T1000 (cell line): Measurements from ENCODE around the gene MRPL42.
A peak's percentile ranks its signal among the peaks of the same experiment; 100 is the strongest.

Experiments
- DNase-seq: peaks from one replicate; lab custom pipeline; 2025; ENCODE audit warnings: mixed read lengths; lab: John Stamatoyannopoulos, UW

The MRPL42 gene

DNA sequence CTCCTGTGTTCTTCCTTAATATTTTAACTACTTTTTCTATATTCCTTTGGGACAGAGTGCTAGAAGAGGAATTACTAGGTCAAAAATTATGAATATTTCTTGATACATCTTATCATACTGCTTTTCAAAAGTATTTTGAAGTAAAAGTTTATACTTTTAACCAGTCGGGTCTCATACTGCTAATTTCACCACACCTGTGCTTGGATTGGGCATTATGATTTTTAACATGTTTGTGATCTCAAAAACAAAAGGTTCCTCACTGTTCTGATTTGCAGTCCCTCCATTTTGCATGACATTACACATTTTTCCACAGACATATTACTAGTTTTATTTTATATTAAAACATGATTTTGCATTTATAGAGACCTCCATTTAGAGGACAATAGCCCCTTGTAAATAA lies 32.9 kb downstream of the MRPL42 start:
- DNase-seq, result no peak

DNA sequence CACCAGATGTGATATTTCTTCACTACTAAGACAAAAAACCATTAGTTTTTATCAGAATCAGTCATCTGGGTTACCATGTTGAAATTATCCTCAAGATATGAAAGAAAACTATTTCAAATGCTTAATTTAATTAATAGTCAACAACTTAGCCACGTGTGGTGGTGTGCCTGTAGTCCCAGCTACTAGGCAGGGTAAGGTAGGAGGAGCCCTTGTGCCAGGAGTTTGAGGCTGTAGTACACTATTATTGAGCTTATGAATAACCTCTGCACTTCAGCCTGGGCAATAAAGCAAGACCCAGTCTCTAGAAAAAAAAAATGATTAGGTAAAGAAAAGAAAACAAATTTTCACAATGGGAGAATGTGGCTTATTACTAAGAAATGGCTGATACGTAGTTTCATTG lies 33.4 kb downstream of the MRPL42 start:
- no peak for DNase-seq

DNA sequence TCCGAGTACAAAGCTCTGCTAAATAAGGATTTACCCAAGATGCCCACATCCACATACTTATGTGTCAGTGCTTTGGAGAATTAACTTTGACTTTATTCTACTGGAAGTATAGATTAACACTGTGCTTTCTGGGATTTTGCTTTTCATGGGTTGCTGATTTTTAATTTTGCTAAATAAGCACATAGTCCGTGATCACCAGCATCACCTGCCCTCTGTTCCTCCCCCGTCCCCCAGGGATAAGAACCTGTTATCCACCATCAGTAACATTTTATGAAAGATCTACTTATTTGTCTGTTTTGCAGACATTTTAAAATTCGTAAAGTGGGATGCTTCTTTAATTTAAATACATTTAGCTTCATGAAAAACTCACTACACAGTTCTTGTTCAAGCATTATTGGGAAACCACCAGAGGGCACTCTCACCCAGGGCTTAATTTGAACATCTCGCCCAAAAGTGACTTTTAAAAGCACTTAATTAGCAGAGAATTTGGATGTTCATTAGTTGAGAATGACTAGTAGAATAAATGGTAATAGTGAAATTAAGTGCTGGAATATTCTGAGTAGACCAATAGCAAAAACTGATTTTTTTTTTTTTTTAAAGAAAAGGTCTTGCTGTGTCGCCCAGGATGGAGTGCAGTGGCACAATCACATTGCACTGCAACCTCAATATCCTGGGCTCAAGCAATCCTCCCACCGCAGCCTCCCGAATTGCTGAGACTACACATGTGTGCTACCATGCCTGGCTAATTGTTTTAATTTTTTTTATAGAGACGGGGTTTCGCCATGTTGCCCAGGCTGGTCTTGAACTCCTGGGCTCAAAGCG lies 35.7 kb downstream of the MRPL42 start:
- peak; percentile 92 for DNase-seq

DNA sequence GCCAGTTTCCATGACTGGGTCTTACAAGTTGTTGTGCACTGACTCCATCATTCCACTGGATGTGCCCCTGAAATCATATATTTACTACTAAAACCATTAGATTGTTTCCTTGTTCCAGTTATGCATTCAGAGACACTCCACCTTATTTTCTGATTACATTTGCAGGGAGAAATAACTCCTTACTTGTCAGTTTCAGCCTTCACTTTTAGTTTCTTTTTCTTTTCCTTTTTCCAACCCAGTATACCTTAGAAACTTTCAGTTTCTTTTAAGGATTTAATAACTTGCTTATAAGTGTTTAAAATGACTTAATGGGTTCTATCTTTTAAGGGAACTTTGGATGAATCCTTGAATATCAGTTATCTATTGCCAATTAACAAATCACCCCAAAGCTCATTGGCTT lies 39.9 kb downstream of the MRPL42 start:
- DNase-seq, result no peak

DNA sequence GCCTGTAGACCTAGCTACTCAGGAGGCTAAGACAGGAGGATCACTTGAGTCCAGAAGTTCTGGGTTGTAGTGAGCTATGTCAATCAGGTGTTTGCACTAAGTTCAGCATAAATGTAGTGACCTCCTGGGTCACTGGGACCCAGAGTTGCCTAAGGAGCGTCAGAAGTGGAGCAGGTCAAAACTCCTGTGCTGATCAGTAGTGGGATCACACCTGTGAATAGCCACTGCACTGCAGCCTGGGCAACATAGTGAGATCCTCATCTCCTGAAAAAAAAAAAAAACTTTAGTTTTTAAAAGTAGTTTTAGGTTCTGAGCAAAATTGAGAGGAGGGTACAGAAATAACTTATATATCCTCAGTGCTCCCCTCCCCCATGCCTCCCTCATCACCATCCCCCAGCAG lies 42.2 kb downstream of the MRPL42 start:
- no peak for DNase-seq

DNA sequence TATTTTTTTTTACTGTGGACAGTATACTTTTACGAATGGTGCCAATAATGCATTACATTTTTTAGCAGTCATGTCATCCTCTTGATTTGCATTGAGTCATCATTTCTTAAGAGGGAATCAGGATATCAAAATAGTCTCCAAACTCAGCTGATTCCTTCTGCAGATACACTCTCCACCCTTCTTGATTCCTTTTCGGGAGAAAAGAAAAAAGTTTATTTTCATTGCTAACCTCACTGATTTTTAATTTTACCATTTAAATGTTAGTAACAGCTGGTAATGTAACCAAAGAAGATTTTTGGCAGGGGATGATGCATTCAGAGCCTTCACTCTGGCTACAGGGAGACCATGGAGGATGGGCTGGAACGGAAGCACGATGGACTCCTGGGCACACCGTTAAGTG lies 47.5 kb downstream of the MRPL42 start:
- peak; percentile 81 for DNase-seq

DNA sequence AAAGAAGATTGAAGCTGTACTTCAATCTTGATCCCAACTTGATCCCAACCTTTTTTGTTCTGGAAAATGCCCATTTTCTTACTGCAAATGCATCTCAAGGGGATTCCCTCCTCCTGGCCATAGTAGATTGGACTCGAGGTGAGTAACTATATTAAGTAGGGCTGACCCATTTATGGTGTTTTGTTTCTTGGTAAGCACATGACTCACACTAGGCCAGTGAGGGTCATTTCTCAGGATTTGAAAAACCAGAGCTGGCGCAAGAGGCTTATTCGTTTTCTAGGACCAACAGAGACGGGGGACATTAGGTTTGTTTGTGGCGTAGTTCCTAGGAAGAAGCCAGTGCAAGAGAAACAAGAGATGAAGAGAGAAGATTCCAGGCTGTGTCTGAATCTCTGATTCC lies 51.4 kb downstream of the MRPL42 start:
- peak; percentile 96 for DNase-seq

DNA sequence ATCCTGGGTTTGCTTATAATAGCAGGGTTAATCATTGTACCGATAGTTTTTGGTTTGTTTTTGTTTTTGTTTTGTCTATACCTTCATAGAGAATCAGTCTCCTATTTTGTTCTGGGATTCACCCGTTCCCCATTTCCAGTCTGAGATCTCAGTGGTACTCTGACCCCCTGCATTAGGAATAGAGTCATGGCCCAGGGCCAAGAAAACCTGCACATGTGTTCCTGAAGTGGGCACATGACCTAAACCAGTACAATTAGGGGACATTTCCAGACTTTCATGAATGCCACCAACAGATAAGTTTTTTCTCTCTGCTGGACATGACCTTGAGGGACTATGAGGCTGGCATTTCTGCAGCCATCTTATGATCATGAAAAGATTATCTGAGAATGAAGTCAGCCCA lies 52.5 kb downstream of the MRPL42 start:
- DNase-seq, result no peak

DNA sequence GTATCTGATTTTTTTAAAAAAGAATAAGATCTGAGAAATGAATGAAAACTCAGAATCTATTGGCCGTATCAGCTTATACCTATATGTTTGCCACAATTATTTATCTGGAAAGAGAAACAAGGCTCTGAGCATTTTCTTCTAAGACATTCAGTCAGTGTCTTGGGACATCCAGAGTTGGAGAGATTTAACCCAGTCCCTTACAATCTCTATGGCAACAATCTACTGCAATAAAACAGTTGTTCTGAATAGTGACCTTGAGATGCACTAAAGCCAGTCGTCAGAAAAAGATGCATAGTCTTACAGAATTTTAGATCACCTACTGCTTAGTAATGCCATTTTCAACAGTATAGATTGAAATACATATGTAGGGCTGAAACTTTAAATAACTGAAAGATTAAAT lies 53.1 kb downstream of the MRPL42 start:
- DNase-seq, result no peak

DNA sequence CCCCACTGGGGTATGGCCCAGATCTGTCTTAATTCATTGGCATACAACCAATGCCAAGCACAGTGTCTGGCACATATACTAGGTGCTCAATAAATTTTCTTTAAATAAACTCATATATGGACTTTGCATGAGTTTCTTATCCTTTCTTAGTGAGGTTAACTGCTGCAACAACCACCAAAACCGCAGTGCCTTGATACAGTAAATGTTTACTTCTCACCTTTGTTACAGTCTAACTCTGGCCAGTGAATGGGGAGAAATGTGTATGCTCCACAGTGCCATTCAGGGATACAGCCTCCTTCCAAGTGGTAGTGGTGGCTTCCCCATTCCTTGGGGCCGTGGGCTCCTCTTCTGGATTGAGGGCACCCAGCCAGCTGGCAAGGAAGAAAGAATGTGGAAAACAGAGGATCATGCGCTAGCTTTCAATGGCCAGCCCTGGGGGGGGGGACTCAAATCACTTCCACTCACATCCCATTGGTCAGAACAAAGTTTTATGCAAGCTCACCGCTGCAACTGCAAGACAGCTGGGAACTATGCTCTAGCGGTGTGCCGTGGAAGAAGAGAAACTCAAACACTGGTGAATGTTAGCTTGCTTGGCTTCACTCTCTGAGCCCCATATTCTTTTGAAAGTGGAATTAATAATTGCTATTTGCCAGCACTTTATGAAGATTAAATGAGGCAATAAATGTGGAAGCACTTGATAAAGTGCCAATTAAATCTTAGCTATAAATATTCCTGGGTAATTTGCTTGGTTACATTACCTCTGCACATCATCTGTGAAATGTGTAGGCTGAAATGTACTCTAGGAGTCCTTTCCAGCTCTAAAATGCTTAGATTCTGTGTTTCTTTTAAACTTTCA lies 54.1 kb downstream of the MRPL42 start:
- no peak for DNase-seq

DNA sequence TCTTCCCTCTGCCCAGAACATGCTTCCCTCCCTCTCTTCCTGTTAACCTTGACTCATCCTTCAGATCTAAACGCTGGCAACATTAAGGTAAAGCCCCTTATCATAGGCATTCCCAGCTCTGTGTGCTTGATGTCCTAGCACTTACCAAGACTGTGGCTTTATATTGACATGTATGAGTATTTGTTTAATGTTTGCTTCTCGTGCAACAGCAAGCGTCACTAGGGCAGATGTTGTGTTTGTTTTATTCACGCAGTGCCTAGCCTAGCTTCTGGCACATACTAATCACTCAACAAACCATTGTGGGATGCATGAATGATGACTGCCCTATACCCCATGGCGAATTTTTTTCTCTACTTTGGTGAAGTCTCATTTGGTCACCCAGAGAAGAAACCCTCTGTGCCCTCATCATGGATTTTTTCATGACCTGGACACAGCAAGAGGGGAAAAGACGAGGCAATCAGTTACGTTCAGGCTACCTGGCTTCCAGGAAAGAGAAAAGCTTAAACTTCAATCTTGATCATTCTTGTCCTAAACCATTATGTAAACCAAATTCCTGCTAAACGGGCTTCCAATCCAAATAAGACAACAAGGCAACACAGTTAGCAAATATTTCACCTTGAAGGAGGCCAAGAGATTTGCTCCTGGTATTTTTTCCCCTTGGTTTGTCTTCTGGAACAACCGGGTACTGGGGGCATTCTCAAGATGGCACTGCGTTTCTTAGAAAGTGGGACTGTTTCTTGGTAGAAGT lies 57.2 kb downstream of the MRPL42 start:
- no peak for DNase-seq

DNA sequence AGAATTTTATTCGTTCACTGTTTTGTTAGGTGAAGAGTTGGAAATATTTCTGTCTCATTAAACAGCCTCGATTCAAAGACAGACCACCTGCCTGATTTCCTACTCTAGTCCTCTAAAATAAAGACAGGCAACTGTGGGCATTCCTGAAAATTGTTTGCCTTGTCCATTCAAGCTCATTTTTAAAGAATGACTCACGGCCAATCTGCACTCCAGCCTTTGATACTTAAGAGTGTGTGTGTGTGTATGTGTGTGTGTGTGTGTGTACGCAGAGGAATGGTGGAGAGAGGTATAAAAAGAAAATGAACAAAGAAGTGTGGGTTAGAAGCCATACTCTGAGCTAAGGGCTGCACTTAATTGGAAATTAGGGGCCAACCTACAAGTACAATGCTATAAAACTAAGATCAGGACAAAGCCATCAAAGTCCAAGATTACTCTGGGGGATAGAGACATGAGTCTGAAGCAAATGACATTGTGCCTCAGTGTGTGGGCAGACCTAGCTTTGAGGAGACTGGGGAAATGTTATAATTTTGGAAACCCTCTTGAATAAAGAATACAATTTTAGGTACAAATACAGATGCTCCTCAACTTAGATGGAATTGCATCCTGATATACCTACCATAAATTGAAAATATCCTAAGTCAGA lies 59.6 kb downstream of the MRPL42 start:
- DNase-seq, result peak; percentile 99

DNA sequence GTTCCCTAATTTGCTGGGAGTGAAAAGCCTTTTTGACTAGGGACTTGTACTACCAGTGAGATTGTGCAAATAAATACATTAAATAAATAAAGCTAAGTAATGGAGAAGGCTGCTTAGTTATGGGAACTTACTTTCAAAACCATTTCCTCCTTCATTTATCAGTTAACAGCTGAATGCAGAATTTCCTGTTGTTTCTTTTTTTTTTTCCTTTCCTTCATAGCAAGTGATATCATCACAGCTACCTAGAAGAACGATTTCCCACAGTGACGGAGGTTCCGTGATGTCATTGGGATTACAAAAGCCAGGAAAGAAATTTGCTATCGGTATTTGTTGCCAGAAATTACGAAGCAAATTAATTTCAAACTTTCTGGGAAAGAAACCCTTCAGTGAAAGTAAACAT lies 63.0 kb downstream of the MRPL42 start:
- DNase-seq, result no peak

DNA sequence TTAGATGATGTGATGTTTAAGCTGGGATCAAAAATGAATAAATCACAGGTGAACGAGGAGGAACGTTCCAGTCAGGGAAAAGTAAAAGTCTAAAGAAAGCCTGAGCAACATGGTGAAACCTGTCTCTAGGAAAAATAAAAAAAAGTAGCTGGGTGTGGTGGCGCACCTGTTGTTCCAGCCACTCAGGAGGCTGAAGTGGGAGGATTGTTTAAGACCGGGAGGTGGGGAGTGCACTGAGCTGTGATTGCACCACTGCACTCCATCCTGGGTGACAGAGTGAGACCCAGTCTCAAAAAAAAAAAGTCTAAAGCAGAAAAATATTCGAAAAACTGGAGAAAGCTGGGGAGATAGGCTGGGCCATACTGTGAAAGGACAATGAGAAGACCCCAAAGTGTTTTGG lies 66.0 kb downstream of the MRPL42 start:
- no peak for DNase-seq

DNA sequence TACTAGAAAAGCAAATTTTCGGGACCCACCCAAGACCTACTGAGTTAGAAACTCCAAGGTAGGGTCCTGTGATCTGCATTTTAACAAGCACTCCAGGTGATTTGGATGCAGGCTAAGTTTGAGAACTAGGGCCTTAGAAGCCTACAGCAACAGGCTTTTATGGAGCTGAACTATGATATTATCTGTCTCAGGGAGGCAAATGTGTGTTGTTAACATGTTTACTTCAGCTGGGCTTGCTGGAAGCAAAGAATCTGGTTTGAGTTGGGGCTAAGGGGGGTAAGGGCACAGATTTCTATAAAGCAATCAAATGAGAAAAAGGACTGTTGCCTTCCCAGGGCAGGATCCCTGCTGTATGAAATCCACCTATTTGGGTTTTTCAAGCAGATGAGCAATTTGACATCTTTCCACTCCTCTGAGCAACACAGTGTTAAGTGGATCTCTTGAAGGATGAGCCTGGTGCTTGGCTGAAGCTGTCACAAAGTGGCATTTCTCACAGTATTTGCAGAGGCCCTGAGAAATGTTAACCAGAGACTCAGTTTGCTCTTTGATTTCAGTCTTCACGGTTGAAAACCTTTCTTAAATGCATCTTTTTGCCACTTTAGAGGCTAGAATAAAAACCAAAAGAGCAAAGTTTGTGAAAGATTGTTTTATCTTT lies 68.9 kb downstream of the MRPL42 start:
- no peak for DNase-seq

DNA sequence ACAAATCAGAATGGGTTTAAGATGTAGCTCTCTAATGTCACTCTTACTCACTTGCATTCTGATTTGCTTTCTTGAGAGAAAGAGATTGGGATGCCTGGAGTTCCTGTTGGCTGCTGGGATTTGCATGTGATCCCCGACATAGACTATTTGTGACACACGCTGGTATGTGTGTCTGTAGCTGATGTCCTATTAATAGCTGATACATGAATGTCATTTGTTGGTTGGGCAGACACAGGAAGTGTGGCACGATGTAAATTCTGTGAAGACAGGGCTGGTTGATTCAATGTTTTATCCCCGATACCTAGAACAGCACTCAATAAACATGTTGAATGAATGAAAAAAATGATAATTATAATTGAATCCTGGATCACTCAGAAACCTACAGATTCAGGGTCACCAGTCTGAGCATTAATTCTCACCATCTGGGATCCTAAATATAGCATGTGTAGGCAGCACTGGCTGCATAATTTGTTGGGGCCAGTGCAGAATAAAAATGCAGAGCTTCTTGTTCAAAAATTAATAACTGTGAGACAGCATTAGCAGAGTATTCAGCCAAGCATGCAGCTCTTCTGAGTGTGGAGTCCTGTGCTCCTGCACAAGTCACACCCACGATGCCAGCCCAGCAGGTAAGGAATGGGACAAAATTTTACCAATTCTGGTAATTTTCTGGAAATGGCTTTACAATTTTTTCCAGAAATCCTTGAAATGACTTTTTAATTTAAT lies 69.6 kb downstream of the MRPL42 start:
- DNase-seq, result no peak

DNA sequence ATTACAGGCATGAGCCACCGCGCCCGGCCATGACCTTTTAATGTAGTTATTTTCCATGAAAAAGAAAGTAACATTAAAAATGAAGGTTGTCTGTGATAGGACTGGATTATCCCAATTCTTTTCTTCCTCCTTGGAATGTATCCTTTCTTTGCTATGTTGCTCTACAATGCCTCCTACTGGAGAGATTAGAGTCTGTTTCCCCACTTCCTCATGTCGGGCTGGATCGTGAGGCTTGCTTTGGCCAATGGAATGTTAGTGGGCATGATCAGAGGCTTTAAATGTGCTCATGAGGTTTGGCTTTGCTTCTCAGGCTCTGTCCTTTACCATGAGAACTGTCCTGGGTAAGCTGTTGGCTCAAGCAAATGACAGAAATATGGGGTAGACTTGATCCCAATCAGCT lies 70.5 kb downstream of the MRPL42 start:
- no peak for DNase-seq

DNA sequence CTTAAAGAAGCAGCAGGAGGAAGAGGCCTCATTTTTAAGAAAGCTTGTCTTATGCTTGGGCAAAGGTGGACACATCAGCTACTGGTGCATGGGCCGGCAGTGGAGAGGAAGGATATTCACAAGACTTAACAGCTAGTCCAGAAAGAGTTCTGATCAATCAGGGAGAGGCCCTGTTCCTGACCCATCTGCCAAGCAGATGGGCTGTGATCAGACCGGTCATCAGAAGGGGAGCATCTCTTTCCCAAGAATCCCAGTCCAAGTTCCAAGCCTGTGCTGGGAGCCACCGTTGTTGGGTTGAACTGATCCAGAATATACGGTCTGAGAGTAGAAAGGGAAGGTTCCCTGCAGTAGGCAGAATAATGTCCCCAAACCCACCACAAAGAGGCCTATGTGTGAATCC lies 72.5 kb downstream of the MRPL42 start:
- DNase-seq, result no peak

DNA sequence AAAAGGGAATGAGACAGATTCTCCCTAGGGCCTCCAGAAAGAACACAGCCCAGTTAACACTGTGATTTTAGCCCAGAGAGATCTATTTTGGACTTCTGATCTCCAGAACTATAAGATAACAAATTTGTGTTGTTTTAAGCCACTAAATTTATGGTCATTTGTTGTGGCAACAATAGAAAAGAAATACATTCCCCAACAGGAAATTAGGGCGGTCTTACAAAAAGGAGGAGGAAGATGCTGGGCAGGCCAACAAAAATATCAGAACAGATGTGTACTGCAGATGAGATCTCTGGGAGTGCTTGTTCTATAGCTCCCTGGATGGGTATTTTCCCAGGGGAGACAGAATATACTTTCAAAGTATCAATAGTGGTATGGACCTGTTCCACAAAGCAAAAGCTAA lies 73.2 kb downstream of the MRPL42 start:
- no peak for DNase-seq

DNA sequence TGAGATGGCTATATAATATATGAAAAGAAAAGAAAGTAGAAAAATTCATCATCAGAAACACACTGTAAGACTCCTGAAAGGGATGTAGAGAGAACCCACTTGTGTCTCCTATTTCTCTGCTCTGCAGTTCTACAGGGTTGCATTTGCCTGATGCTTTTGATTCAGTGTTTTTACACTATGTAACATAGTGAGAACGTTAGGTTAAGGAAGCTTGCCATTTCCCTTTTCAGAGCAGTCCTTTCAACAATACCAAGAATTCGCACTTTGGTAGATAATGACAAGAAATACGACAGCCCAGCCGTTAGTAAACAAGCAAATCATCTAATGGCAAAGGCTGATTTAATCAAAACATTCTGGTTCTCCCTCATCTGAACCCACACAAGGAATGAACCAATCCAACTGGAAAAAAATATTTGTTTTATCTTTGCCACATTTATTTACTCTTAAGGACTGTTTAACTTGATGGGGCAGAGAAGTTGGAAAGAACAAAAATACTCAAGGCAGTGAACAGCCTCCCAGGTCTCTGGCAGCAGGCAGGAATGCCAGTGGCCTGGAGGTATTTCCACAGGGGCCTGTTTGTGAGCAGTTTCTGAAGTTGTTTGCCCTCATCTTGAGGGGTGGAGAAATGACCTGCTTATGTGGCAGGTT lies 74.4 kb downstream of the MRPL42 start:
- DNase-seq, result no peak
